ENCODE results near the gene C1QL4. TPM values are rescaled to one million over a fixed set of nuclear protein-coding genes. Genes with fewer than 3 reads are reported as not detected.

C1QL4 gene
- total and polyA plus RNA-seq, 2 donors (not counting 1 experiment from before 2014, with no cell fraction given): 0.17 TPM; not detected in 1

DNA sequence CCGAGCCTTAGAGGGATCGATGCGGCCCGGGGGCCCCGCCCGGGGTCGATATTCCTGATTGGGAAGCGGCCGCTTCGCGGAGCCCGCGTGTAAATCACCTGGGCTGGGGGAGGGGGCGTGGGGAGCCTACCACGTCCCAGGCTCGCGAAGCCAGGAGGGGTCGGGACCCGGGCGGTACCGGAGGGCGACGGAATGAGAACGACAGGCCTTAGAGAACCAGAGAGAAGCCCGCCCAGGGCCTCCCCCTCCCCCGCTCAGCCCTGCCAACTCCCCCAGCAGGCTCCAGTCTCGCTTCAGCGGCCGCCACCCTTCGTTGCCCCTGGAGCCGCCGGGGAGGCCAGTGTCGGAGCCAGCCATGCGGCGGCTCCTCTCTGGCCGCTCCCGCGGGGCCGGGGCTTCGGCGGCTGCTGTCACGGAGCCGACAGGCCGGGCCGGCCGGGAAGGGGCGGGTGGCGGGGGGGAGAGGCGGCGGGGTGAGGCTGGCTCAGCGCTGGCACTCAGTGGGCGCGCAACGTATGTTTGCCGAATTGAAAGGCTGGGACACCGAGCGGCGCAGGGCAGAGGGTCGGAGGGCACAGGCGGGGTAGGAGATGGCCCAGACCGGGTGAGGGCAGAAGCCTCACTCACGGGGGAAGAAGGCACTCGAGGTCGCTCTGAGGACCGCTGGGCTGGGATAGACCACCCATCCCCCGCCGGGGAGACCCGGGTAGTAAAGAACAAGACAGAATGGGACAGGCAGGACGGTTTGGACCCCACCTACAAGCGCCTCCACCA, 8.2 kb upstream of the C1QL4 start:
- Histone ChIP-seq H3K36me3 (ENCODE audit: control insufficient read depth, insufficient read depth, low read length) (no peaks in the 10 kb centered on the region), H3K9ac (ENCODE audit: insufficient read depth, low read length) (no peak overlapping the region), H3K9me3 (ENCODE audit: control insufficient read depth, insufficient read depth, low read depth, low read length) (no peaks in the 10 kb centered on the region), H3K4me2 (ENCODE audit: extremely low read depth, insufficient read depth, low read length) (peak overlapping the region; percentile 83), H3K27me3 (ENCODE audit: control insufficient read depth, insufficient read depth, low read length) (peaks cover 46% of the 10 kb centered on the region), H2AFZ (ENCODE audit: low read length) (no peak overlapping the region), H3K4me1 (ENCODE audit: control insufficient read depth, extremely low read depth, insufficient read depth, low read length) (peaks cover 25% of the 10 kb centered on the region), H3K4me3 (replicated peaks in 1 of 4; ENCODE audit: control extremely low read depth in 1 of 4, insufficient read depth in 1 of 4, low read depth in 3 of 4, low read length in 4 of 4) (peak overlapping the region in 2 of 4 experiments; percentile 46 to 52), H4K20me1 (ENCODE audit: control insufficient read depth, extremely low read depth, insufficient read depth, low read length) (no peaks in the 10 kb centered on the region), H3K79me2 (ENCODE audit: control insufficient read depth, insufficient read depth, low read length) (no peaks in the 10 kb centered on the region), H3K27ac (ENCODE audit: insufficient read depth, low read length) (no peak overlapping the region)
- peak; percentile 93 for TF ChIP-seq EZH2 (IDR thresholded peaks at IDR 0.05; ENCODE audit: low read length, missing control alignments)
- TF ChIP-seq, protein P1, sequence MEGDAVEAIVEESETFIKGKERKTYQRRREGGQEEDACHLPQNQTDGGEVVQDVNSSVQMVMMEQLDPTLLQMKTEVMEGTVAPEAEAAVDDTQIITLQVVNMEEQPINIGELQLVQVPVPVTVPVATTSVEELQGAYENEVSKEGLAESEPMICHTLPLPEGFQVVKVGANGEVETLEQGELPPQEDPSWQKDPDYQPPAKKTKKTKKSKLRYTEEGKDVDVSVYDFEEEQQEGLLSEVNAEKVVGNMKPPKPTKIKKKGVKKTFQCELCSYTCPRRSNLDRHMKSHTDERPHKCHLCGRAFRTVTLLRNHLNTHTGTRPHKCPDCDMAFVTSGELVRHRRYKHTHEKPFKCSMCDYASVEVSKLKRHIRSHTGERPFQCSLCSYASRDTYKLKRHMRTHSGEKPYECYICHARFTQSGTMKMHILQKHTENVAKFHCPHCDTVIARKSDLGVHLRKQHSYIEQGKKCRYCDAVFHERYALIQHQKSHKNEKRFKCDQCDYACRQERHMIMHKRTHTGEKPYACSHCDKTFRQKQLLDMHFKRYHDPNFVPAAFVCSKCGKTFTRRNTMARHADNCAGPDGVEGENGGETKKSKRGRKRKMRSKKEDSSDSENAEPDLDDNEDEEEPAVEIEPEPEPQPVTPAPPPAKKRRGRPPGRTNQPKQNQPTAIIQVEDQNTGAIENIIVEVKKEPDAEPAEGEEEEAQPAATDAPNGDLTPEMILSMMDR (conservative IDR thresholded peaks at IDR 0.05 in 1 of 2, IDR thresholded peaks at IDR 0.05 in 1 of 2; ENCODE audit: low read depth in 1 of 2, low read length in 2 of 2): no peak
- DNase-seq (ENCODE audit: low read depth in 2 of 2): no peak

DNA sequence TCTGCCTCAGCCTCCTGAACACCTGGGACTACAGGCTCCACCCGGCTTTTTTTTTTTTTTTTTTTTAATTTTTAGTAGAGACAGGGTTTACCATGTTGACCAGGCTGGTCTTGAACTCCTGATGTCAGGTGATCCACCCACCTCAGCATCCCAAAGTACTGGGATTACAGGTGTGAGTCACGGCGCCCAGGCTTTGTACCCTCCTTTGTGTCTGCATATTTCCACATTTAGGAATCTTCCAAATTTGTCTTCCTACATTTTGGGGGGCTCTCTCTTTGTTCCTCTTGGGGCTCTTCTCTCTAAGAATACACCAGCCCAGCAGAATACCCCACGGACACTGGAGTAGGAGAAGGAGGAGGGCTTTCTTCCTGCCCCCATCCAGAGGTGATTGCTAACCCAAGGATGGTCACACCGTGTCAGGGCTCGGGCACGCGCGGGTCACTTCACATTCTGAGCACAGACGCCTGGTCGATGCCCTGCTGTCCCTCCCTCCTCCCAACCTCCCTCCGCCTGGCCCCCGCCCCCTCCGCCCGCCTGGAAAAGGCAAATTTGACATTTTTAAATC, 7.6 kb upstream of the C1QL4 start:
- TF ChIP-seq, protein P1 (conservative IDR thresholded peaks at IDR 0.05 in 1 of 2, IDR thresholded peaks at IDR 0.05 in 1 of 2; ENCODE audit: low read depth in 1 of 2, low read length in 2 of 2): no peak
- peak; percentile 25 for TF ChIP-seq EZH2 (IDR thresholded peaks at IDR 0.05; ENCODE audit: low read length, missing control alignments)
- H3K79me2 ChIP-seq (ENCODE audit: control insufficient read depth, insufficient read depth, low read length): no peaks in the 10 kb centered on the region
- H4K20me1 ChIP-seq (ENCODE audit: control insufficient read depth, extremely low read depth, insufficient read depth, low read length): no peaks in the 10 kb centered on the region
- H3K27ac ChIP-seq (ENCODE audit: insufficient read depth, low read length): no peak overlapping the region
- peaks cover 49% of the 10 kb centered on the region for H3K27me3 ChIP-seq (ENCODE audit: control insufficient read depth, insufficient read depth, low read length)
- peaks cover 25% of the 10 kb centered on the region for H3K4me1 ChIP-seq (ENCODE audit: control insufficient read depth, extremely low read depth, insufficient read depth, low read length)
- H3K4me2 ChIP-seq (ENCODE audit: extremely low read depth, insufficient read depth, low read length): no peak overlapping the region
- no peak for DNase-seq (ENCODE audit: low read depth in 2 of 2)
- H3K36me3 ChIP-seq (ENCODE audit: control insufficient read depth, insufficient read depth, low read length): no peaks in the 10 kb centered on the region
- H3K9ac ChIP-seq (ENCODE audit: insufficient read depth, low read length): no peak overlapping the region
- H3K9me3 ChIP-seq (ENCODE audit: control insufficient read depth, insufficient read depth, low read depth, low read length): no peaks in the 10 kb centered on the region
- no peak overlapping the region for H3K4me3 ChIP-seq (replicated peaks in 1 of 4; ENCODE audit: control extremely low read depth in 1 of 4, insufficient read depth in 1 of 4, low read depth in 3 of 4, low read length in 4 of 4)
- H2AFZ ChIP-seq (ENCODE audit: low read length): no peak overlapping the region

DNA sequence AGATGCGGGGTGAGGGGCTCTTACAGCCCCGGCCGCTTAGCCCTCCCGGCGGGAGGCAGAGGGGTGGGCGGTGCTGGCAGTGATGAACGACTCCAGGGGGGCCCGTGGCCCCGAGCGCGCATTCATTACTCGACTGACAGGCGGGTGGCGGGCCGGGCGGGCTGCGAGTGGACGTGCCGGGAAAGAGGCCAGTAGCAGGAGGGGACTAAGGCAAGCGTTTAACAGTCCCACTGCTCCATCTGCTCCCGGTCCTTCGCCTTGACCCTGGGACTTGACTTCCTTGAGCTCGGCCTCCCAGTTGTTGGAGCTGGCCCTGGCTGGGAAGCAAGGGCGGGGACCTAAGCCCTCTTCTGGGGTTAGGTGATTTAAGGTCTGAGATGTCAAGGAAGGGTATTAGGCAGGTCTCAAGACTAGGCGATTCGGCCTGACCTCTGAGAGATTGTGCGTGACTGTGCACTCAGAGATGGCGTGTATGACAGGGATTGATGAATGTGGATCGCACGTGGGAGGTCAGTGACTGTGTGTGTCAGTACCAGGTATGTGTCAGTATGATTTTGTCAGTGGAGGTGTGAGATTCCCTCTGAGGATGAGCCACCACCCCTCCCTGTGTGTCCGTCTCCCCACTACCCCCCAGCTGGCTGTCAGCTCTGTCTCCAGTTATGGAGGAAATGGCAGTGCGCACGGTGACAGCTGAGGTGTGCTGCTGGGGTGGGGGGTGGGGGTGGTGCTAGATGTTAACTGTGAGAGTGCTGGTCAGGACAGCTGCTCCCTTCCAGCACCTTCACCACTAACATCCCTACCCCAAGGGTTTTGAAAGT, 6.1 kb upstream of the C1QL4 start:
- no peak overlapping the region for H3K9ac ChIP-seq (ENCODE audit: insufficient read depth, low read length)
- peaks cover 25% of the 10 kb centered on the region for H3K4me1 ChIP-seq (ENCODE audit: control insufficient read depth, extremely low read depth, insufficient read depth, low read length)
- no peak for DNase-seq (ENCODE audit: low read depth in 2 of 2)
- H3K27me3 ChIP-seq (ENCODE audit: control insufficient read depth, insufficient read depth, low read length): peaks cover 61% of the 10 kb centered on the region
- H2AFZ ChIP-seq (ENCODE audit: low read length): peak overlapping the region; percentile 13
- no peaks in the 10 kb centered on the region for H3K79me2 ChIP-seq (ENCODE audit: control insufficient read depth, insufficient read depth, low read length)
- H4K20me1 ChIP-seq (ENCODE audit: control insufficient read depth, extremely low read depth, insufficient read depth, low read length): no peaks in the 10 kb centered on the region
- no peaks in the 10 kb centered on the region for H3K36me3 ChIP-seq (ENCODE audit: control insufficient read depth, insufficient read depth, low read length)
- H3K9me3 ChIP-seq (ENCODE audit: control insufficient read depth, insufficient read depth, low read depth, low read length): no peaks in the 10 kb centered on the region
- TF ChIP-seq, protein P1 (conservative IDR thresholded peaks at IDR 0.05 in 1 of 2, IDR thresholded peaks at IDR 0.05 in 1 of 2; ENCODE audit: low read depth in 1 of 2, low read length in 2 of 2): no peak
- TF ChIP-seq EZH2 (IDR thresholded peaks at IDR 0.05; ENCODE audit: low read length, missing control alignments): no peak
- H3K4me3 ChIP-seq (replicated peaks in 1 of 4; ENCODE audit: control extremely low read depth in 1 of 4, insufficient read depth in 1 of 4, low read depth in 3 of 4, low read length in 4 of 4): peak overlapping the region; percentile 28 to 52 (median 42)
- peak overlapping the region; percentile 86 for H3K4me2 ChIP-seq (ENCODE audit: extremely low read depth, insufficient read depth, low read length)
- H3K27ac ChIP-seq (ENCODE audit: insufficient read depth, low read length): no peak overlapping the region

Data from fibroblast of lung (primary cell).